ENCODE results near the gene CGB5.
"Not testable (repeated sequence)": the region's sequence is repeated elsewhere in the genome, so short reads cannot be mapped to it uniquely, and the experiment has no call there.

CGB5 gene

DNA sequence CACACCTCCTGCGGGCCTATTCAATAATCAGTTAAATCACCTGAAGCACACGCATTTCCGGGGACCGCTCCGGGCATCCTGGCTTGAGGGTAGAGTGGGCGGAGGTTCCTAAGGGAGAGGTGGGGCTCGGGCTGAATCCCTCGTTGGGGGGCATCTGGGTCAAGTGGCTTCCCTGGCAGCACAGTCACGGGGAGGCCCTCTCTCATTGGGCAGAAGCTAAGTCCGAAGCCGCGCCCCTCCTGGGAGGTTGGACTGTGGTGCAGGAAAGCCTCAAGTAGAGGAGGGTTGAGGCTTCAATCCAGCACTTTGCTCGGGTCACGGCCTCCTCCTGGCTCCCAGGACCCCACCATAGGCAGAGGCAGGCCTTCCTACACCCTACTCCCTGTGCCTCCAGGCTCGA, at the start of gene CGB5:
TSS of gene CGB5 (plus strand) at position 301 of the 400 bp plus-strand sequence. CDS start 362 bp downstream, outside the sequence.
- DNase-seq (ENCODE audit: low read depth in 2 of 2) = not testable (repeated sequence)

DNA sequence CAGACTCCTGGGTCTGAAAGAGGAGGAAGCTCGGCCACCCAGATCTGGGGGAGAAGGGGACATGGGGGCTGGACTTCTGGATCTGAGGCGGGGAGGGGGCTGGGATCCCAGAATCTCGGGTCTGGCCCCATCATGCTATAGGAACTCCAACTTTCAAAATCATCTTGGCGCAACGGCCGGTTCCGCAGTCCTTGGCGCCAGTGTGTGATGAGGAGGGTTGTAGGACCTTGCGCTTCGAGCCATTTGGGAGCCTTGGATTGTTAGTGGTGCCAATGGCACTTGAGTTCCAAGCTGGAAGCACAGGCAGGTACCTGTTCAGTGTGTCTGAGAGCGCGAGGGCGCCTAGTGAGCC, 49.6 kb upstream of the CGB5 start:
- DNase-seq (ENCODE audit: low read depth in 2 of 2) = no peak

DNA sequence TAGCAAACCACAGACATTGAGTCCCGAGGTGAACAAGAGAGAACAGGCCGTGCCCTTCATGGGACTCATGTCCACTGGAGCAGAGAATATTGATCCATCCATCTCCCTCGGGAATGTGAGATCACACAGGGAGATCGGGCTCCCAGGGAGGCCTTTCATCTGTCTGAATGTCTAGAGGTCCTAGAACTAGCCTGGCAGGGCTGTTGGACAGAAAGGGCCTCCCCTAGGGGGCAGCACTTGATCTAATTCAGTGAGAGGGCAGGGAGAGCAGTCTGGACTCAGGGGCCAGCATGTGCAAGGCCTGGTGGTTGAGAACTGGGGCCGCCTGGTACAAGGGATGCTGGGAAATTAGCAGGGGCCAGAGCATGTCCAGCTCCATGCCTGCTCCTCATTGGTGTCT, 45.7 kb upstream of the CGB5 start:
- DNase-seq (ENCODE audit: low read depth in 2 of 2) = no peak

DNA sequence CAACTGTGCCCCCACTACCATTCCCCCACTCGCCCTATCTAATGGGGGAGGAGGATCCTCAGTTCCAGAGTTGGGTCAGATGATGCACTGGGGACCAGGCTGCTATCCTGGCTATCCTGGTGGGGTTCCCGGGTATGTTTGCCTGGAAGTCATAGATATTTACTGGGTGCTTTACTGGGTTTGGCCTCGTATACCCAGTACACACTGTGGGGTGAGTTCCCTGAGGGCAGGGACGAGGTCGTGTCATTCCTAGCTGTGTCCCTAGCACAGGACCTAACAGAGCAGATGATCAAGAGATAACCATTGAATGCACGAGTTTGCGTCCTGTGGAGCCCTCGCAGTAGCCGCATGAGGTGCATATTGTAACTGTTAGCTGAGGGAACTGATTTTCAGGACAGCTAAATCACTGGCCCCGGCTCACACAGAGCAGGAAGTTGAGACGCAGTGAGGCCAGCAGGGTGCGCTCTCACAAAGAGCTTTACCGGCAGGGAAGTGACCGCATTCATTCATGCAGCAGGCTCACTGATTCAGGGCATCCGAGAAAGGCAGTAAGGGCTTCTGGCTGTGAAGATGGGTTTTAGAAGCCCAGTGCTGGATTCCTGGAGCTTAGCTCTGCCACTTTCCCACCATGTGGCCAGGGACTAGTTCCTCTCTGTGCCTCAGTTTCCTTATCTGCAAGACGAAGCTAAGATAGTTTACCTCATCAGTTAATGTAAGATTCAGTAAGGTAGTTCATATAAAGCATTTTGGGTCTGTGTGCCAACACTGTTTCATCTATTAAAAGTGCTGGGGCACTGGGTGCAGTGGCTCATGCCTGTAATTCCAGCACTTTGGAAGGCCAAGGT, 43.9 kb upstream of the CGB5 start:
- peak; percentile 33 to 41 for DNase-seq (ENCODE audit: low read depth in 2 of 2)

DNA sequence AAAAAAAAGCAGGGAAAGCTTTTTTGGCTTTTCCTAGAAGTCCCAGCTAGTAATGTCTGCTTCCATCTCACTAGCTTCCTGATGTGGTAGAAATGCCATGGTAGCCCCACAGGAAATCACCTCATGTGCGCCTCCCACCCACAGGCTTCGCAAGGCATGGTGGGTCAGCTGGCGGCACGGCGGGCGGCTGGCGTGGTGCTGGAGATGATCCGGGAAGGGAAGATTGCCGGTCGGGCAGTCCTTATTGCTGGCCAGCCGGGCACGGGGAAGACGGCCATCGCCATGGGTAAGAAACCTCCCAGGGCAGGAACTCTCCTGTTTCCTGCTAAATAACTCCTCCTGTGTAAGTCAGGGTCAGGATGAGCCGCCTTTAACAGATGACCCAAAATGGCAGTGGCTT, 39.5 kb upstream of the CGB5 start:
- no peak for DNase-seq (ENCODE audit: low read depth in 2 of 2)

DNA sequence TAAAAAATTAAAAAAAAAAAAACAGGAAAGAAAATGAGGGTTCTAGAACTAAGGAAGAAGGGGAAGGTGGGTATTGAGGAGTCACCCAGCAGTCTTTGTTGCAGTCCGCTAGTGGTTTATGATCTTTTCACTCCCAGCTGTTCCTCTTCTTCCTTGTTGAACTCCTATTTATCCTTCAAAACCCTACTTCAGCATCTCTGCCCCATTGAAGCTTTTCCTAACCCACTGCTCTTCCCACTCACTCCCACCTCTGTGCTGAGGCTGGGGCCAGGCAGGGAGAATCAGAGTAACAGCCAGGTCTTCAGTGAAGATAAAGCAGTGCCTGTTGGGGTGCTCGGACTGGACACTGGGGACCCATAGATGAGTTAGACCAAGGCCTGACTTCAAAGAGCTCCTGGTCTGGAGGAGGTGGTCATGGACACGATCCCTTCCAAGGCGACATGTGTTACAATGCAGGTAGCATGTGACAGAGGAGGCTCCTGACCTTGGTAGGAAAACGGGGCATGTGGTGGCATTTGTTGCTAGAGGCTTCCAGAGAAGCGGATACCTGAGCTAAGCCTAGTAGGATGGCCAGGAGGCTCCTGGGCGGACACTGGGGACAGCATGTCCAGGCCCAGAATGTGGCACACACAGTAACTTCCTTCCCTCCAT, 38.6 kb upstream of the CGB5 start:
- no peak for DNase-seq (ENCODE audit: low read depth in 2 of 2)

DNA sequence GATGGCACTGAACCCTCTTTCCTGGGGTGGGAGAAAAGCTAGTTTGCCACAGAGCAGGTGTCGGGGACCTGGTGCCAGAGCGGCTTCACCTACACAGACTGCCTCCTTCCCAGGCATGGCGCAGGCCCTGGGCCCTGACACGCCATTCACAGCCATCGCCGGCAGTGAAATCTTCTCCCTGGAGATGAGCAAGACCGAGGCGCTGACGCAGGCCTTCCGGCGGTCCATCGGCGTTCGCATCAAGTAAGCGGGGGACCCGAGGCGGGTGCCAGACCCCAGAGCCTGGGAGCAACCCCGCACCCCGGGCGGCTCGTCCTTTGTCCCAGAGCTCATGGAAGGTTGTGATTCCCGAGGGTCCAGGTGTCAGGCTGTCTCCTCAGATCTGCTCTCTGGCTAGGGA, 36.7 kb upstream of the CGB5 start:
- DNase-seq (ENCODE audit: low read depth in 2 of 2) = no peak

DNA sequence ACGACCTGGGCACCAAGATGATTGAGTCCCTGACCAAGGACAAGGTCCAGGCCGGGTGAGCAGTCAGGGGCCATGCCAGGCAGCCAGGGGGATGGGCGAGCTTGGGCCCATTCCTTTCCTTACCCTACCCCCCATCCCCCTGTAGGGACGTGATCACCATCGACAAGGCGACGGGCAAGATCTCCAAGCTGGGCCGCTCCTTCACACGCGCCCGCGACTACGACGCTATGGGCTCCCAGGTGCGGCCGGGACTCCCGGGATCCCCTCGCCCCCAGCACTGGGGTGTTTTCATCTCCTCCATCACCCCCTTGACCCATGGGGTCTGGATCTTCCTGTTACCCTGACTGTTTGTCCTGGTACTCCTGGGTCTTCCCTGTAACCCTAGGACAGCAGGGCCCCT, 33.8 kb upstream of the CGB5 start:
- no peak for DNase-seq (ENCODE audit: low read depth in 2 of 2)

DNA sequence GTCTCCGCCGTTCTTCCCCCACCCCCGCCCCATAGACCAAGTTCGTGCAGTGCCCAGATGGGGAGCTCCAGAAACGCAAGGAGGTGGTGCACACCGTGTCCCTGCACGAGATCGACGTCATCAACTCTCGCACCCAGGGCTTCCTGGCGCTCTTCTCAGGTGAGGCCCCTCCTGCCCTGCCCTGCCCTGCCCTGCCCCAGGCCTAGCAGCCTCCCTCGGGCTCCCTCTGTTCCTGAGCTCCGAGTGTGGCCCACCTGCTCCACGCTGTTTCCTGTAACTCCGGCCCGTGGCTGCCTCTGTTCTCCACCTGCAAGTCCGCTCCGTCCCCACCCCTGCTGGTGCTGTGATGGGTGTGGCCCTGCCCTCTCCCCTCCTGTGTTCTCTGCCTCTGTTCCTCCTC, 33.2 kb upstream of the CGB5 start:
- DNase-seq (ENCODE audit: low read depth in 2 of 2) = no peak

DNA sequence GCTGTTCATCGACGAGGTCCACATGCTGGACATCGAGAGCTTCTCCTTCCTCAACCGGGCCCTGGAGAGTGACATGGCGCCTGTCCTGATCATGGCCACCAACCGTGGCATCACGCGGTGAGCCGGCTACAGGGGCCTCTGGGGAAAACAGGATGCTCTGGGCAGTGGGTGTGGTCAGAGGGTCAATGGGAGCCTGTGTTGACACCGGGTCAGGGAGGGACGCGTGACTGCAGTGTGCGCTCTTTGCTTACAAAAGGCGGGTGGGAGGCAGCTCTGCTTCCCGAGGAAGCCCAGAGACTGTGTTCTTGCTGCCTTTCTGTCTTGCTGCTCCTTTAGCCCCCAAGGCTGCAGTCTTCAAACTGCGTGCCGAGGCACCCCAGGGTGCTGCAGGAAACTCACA, 32.5 kb upstream of the CGB5 start:
- no peak for DNase-seq (ENCODE audit: low read depth in 2 of 2)

DNA sequence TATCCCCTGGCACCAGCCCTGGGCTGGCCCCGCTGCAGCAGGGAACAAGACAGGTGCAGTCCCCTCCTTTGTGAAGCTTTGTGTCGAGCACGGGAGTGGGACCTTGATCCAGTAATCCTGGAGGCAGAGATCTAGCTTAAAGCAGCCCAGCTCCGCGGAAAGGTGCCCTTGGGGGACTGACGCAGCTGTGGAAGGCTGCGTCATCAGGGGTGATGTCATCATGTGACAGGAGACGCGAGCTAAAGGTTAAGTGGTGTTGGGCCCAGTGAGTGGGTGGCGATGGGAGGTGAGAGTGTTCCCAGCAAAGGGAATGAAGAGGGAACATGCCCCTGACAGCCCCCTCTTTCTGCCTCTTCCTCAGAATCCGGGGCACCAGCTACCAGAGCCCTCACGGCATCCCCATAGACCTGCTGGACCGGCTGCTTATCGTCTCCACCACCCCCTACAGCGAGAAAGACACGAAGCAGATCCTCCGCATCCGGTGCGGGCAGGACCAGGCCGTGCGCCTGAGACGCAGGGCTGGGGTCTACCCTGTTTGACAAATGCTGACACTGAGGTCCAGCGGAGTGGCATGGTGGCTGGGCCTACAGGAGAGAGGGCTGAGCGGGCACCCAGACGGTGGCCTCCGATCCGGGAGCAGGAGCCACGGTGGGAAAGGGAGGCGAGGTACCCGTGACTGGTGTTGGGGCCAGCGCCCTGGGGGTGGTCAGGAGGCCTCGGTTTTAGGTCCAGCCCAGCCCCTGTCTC, 29.4 kb upstream of the CGB5 start:
- no peak for DNase-seq (ENCODE audit: low read depth in 2 of 2)

DNA sequence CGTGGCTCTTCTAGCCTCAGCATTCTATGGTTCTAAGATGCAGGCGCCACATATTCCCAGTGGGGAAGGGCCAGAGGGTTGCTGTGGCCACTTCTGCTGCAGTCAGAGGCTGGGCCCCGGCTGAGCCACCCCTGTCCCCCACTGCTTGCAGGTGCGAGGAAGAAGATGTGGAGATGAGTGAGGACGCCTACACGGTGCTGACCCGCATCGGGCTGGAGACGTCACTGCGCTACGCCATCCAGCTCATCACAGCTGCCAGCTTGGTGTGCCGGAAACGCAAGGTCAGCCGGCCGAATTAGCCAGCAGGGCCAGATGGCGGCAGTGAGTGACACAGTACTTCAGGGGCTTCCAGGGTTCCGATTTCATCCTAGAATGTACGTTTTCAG, 28.8 kb upstream of the CGB5 start:
- DNase-seq (ENCODE audit: low read depth in 2 of 2) = no peak

DNA sequence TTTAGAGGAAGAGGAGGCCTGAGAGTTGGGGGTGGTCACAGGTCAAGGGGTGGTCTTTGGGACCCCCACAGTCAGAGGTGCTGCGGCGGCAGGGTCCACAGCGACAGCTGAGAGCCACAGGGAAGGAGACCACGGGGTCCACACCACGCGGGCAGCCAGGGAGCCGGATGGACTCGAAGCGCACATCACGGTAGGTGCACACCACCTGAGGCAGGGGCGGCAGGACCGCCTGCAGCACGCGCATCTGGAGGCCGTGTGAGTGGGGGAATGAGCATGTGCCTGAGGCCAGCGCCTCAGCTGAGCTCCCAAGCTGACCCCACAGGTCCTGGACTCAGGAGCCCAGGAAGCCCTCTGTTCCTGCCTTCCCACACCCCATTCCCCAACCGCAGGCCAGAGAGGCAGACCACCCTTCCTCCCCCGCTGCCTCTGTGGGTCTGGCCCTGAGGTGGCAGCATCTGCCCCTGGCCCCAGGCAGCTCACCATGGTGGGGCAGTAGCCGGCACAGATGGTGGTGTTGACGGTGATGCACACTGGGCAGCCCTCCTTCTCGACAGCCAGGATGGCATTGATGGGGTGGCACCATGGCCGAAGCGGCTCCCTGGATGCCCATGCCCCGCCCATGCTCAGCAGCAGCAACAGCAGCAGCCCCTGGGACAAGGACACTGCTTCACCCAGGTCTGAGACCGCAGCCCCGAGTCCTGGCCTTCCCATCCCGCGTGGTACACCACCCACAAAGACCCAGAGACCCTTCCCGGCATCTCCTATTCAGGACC, 27.4 kb upstream of the CGB5 start:
- no peak for DNase-seq (ENCODE audit: low read depth in 2 of 2)

DNA sequence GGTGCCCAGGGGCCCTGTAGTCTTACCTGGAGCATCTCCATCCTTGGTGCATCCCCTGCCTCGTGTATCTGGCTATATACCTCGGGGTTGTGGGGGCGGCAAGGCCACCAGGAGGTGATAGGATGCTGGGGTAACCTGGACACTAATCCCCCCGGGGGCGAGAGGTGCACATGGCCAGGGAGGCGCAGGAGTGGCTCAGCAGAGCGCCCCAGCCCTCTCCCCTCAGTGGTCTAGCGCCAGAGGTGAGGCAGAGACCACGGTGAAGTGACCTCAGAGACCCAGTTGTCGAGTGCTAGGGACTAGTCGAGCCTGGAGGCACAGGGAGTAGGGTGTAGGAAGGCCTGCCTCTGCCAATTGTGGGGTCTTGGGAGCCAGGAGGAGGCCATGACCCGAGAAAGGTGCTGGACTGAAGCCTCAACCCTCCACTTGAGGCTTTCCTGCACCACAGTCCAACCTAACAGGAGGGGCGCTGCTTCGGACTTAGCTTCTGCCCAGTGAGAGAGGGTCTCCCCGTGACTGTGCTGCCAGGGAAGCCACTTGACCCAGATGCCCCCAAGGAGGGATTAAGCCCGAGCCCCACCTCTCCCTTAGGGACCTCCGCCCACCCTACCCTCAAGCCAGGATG, 26.5 kb upstream of the CGB5 start, which contains the start of gene LHB:
TSS of gene LHB (minus strand) at position 51 of the 625 bp plus-strand sequence. CDS start at position 41, 10 bp downstream.
- no peak for DNase-seq (ENCODE audit: low read depth in 2 of 2)

DNA sequence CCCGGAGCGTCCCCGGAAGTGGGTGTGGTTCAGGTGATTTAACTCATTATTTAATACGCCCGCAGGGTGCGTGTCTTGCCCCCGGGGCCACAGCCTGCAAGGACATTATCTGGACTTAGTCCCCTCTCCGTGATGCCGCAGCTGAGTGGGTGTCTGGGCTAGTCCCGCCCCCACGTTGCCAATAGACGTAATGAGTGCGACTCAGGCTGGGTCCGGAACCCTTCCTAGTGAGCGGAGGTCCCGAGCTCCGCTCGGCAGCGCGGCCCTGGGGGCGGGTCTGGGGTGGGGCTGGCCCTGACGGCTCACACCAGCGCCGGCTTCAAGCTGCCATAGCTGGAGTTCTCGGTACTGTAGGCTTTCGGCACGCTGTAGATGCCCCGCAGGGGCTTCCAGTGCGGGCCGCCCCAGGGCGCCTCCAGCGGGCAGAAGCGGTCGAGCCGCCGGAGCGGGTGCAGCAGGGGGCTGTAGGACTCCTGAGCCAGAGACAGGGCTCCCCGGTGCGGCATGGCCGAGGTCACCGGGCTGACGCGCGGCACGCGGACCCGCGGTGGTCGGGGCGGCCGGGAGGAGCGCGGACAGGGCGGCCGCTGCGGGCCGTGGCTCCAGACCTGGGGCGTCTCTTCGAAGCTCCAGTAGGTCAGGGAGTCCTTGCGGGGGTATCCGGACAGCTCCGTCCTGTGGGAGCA, 25.8 kb upstream of the CGB5 start:
- peak; percentile 20 to 51 for DNase-seq (ENCODE audit: low read depth in 2 of 2)

DNA sequence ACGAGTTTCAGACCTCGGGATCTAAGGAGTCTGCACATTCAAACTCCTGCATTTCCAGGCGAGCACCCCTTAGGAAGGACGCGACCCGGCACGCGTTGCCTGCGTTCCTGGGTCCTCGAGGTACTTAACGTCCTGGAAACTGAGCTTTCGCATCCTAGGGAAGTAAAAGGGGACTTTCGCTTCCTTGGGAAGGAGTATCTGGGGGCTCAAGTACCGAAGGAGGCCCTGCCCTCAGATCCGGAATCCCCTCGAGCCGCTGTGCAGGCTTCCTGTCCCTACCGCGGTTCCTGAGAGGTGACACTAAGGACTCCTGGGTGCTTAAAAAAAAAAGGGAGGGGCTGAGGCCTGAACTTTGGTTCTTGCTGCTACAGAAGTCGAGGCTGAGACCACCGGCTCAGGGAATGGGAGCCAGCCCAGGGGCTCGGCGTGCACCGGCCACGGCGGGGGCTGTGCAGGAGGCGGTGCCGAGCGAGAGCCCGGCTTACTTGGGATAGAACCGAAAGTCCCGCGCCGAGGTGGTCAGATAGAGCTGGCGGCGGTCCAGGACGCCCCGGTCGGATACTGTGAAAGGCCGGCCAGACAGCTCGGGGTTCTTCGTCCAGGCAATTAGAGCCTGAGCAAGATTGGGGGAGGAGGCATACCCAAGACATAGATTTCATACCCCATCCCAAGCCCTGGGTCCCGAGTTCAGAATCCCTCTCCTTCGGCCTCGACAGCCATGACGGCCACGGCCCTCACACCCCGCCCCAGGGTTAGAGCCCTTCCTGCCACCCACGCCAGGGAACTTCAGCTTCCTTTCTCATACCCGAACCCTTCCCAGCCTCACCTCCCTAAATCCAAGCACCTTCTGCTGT, 25.0 kb upstream of the CGB5 start:
- DNase-seq (ENCODE audit: low read depth in 2 of 2) = not testable (repeated sequence)

DNA sequence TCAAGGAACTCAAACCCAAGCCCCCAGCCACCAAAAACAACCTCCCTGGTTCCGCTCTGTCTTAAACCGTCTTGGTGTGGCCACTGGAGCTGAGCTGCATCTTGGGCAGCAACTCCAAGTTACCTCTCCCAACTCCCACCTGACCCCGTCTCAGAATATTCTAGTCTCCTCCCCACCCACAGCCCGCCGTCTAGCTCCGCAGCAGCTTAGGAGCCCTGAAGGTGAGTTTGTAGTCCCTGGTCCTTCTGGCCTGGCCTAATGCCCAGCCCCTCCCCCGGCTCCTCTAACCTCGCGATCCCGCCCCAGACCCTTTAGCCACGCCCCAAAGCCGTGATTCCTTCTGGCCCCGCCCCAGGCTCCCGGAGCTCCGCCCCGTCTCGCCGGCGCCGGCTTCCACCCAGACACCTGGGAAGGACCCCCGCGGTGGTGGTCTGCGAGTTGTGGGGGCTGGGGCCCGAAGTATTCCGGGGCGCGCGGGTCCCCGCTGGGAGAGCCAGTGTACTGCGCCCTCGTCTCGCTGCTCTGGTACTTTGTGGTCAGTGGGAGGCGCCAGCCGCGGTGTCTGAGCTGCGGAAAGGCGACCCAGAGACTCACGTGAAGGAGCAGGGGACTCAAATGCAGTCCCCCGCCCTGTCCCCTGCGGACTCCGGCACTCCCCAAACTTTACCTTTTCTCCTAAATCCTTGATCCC, 24.3 kb upstream of the CGB5 start:
- peak; percentile 33 to 50 for DNase-seq (ENCODE audit: low read depth in 2 of 2)

DNA sequence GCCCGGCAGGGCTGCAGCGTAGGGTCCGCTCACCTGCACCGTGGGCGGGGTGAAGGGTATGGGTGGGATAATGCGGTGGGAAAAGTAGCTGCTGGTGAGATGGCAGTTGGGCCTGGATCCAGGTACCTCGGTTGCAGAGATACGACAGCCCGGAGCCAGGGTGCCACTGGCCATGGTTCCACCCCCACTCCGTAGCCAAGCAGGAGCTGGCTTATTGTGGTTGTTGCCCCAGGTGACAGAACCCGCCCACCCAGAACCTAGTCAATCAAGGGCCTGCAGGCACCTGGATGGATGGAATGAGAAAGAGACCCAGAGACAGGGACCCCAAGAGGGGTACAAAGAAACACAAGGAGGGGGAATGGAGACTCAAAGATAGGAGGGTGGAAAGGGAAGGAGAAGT, 23.3 kb upstream of the CGB5 start:
- DNase-seq (ENCODE audit: low read depth in 2 of 2) = no peak

Data from stimulated activated CD8-positive, alpha-beta memory T cell treated with anti-CD3 and anti-CD28 coated beads, Interleukin-2, amount 100 ng/mL, for 1 hour (primary cell).